Body of pancreas (tissue), 4 donors: ENCODE data around the gene ZYG11A.

Source experiments
- POLR2A ChIP-seq, 3 donors: fragments of 450-650 bp; IDR thresholded peaks; one replicate each; pipeline ENCODE4 v1.6.1; 2016; ENCODE audit warnings: antibody characterized with exemption in 3 of 3, mild to moderate bottlenecking in 2 of 3
- TF ChIP-seq, protein P1 (sequence below), 7 experiments: fragments of 450-650 bp in 4 of 7; fragments of 200-600 bp in 3 of 7; sonication (generic) in 3 of 7; IDR thresholded peaks; one replicate each; pipeline ENCODE4 v1.5.1; 2016 to 2019; ENCODE audit warnings: antibody characterized with exemption in 7 of 7

DNA sequence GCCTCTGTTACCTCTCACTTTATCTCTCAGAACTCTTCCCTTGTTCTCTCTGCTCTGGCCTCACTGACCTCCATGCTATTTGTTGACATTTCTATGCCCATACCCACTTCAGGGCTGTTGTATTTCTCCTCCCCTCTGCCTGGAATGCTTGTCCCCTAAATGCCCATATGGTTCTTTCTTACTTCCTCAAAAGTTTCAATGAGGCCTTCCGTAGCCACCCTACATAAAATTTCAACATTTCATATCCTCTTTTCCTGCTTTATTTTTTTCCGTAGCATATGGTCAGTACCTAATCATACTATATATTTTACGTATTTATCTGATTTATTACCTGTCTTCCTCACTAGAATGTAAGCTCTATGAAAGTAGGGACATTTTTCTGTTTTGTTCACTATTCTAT lies 47.1 kb upstream of the ZYG11A start:
- TF ChIP-seq, protein P1, sequence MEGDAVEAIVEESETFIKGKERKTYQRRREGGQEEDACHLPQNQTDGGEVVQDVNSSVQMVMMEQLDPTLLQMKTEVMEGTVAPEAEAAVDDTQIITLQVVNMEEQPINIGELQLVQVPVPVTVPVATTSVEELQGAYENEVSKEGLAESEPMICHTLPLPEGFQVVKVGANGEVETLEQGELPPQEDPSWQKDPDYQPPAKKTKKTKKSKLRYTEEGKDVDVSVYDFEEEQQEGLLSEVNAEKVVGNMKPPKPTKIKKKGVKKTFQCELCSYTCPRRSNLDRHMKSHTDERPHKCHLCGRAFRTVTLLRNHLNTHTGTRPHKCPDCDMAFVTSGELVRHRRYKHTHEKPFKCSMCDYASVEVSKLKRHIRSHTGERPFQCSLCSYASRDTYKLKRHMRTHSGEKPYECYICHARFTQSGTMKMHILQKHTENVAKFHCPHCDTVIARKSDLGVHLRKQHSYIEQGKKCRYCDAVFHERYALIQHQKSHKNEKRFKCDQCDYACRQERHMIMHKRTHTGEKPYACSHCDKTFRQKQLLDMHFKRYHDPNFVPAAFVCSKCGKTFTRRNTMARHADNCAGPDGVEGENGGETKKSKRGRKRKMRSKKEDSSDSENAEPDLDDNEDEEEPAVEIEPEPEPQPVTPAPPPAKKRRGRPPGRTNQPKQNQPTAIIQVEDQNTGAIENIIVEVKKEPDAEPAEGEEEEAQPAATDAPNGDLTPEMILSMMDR (IDR thresholded peaks at IDR 0.05), result no peak
- no peak for TF ChIP-seq POLR2A (IDR thresholded peaks at IDR 0.05)
